ENCODE data around the gene PPM1H.

PPM1H gene

GRCh38 chr12:62963486-62964041 is 28.6 kb upstream of the PPM1H start:
- no peaks in the 10 kb centered on the region for H3K36me3 ChIP-seq (replicated peaks)
- H3K27ac ChIP-seq = no peak overlapping the region
- H3K4me3 ChIP-seq (ENCODE audit: low read depth, low read length) = no peak overlapping the region
- no peaks in the 10 kb centered on the region for H3K27me3 ChIP-seq (replicated peaks)
- DNase-seq = no peak
- TF ChIP-seq, protein P1, sequence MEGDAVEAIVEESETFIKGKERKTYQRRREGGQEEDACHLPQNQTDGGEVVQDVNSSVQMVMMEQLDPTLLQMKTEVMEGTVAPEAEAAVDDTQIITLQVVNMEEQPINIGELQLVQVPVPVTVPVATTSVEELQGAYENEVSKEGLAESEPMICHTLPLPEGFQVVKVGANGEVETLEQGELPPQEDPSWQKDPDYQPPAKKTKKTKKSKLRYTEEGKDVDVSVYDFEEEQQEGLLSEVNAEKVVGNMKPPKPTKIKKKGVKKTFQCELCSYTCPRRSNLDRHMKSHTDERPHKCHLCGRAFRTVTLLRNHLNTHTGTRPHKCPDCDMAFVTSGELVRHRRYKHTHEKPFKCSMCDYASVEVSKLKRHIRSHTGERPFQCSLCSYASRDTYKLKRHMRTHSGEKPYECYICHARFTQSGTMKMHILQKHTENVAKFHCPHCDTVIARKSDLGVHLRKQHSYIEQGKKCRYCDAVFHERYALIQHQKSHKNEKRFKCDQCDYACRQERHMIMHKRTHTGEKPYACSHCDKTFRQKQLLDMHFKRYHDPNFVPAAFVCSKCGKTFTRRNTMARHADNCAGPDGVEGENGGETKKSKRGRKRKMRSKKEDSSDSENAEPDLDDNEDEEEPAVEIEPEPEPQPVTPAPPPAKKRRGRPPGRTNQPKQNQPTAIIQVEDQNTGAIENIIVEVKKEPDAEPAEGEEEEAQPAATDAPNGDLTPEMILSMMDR (IDR thresholded peaks at IDR 0.05; ENCODE audit: low read depth, low read length, missing control alignments) = no peak
- in situ Hi-C loops (cut with HindIII; ENCODE audit: low pct_ligation_motif_present, low sequenced_read_pairs) = no loop called here

- TF ChIP-seq, protein P1 (IDR thresholded peaks at IDR 0.05; ENCODE audit: low read depth, low read length, missing control alignments) = no peak
- in situ Hi-C loops (cut with HindIII; ENCODE audit: low pct_ligation_motif_present, low sequenced_read_pairs) = no loop called here
- H3K27me3 ChIP-seq (replicated peaks) = no peaks in the 10 kb centered on the region
Observed at GRCh38 chr12:62960324-62960723, 25.4 kb upstream of the PPM1H start.

DNA sequence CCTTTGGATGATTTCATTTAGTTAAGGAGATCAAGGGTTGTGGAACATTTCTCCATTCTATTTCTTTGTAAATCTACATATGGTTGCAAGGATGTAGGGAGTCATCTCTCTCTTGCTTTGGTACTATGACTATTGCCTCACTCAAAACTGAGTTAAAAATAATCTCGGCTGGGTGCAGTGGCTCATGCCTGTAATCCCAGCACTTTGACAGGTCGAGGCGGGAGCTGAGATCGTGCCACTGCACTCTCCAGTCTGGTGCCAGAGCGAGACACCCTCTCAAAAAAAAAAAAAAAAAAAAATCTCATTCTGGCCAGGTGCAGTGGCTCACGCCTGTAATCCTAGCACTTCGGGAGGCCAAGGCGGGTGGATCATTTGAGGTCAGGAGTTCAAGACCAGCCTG is 24.8 kb upstream of the PPM1H start:
- Histone ChIP-seq H3K36me3 (replicated peaks) (no peaks in the 10 kb centered on the region), H3K4me3 (ENCODE audit: low read depth, low read length) (no peak overlapping the region), H3K27me3 (replicated peaks) (no peaks in the 10 kb centered on the region), H3K27ac (no peak overlapping the region)
- in situ Hi-C loops (cut with HindIII; ENCODE audit: low pct_ligation_motif_present, low sequenced_read_pairs) = no loop called here
- DNase-seq = no peak
- TF ChIP-seq, protein P1 (IDR thresholded peaks at IDR 0.05; ENCODE audit: low read depth, low read length, missing control alignments) = no peak

More at GRCh38 chr12:62960324-62960723, 25.4 kb upstream of the PPM1H start:
- Histone ChIP-seq H3K27ac (no peak overlapping the region), H3K36me3 (replicated peaks) (no peaks in the 10 kb centered on the region), H3K4me3 (ENCODE audit: low read depth, low read length) (no peak overlapping the region)
- DNase-seq = no peak

- Histone ChIP-seq H3K27ac (no peak overlapping the region), H3K4me3 (ENCODE audit: low read depth, low read length) (no peak overlapping the region), H3K36me3 (replicated peaks) (no peaks in the 10 kb centered on the region), H3K27me3 (replicated peaks) (no peaks in the 10 kb centered on the region)
- TF ChIP-seq, protein P1 (IDR thresholded peaks at IDR 0.05; ENCODE audit: low read depth, low read length, missing control alignments) = no peak
- DNase-seq = peak; percentile 49
- in situ Hi-C loops (cut with HindIII; ENCODE audit: low pct_ligation_motif_present, low sequenced_read_pairs) = no loop called here
Observed at GRCh38 chr12:62957233-62957953, 22.4 kb upstream of the PPM1H start.

DNA sequence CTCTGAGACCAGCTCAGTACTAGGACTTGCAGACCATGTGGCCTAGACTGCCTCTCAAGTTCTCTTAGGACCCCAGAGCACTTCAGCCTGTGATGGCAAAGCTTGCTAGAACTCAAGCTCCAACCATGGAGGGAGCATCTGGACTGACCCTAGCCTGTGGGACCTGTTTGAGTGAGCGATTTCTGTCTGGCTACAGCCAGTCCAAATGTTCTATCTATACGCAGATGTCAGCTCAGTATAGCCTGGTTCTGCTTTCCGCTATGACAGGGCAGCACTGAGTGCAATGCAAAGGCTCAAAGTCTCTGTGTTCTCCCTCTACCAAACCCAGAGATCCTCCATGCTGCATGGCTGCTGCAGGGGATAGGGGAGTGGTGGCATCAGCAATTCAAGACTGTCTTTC is 20.7 kb upstream of the PPM1H start:
- Histone ChIP-seq H3K36me3 (replicated peaks) (no peaks in the 10 kb centered on the region), H3K27me3 (replicated peaks) (no peaks in the 10 kb centered on the region), H3K27ac (no peak overlapping the region), H3K4me3 (ENCODE audit: low read depth, low read length) (no peak overlapping the region)
- DNase-seq = no peak
- TF ChIP-seq, protein P1 (IDR thresholded peaks at IDR 0.05; ENCODE audit: low read depth, low read length, missing control alignments) = no peak
- in situ Hi-C loops (cut with HindIII; ENCODE audit: low pct_ligation_motif_present, low sequenced_read_pairs) = no loop called here

Measured in brain microvascular endothelial cell (primary cell).